ENCODE results near the gene PATL1.

GRCh38 chr11:59600234-59600633, 68.6 kb downstream of the PATL1 start:
- TF ChIP-seq CTCF (IDR thresholded peaks at IDR 0.05; ENCODE audit: insufficient read depth, low read length, poor library complexity, severe bottlenecking): no peak
- no peak for TF ChIP-seq EZH2phosphoT487 (conservative IDR thresholded peaks at IDR 0.05; ENCODE audit: low read length)

Data from SU-DHL-6 (cell line).